K562 (cell line): ENCODE measurements around the gene PYCR2. TPM values are rescaled to one million over a fixed set of nuclear protein-coding genes. Genes with fewer than 3 reads are reported as not detected.
A peak's percentile ranks its signal among the peaks of the same experiment; 100 is the strongest.

Experiments used
- ATAC-seq: fragments of 200-7000 bp; cut with Tn5 transposase; 3 replicates; pipeline ENCODE4 v1.9.1; 2020; ENCODE audit warnings: moderate library complexity
- BruUV-seq: library from RNA; stranded (reverse); fragments of 400-500 nt; replicated peaks from 2 replicates; lab custom pipeline; 2021; lab: Mats Ljungman, UMichigan
- CTCF ChIA-PET: fragments of 300-600 bp; formaldehyde crosslinking; extraction: SDS; loops from one replicate; lab custom pipeline; 2021; ENCODE audit warnings: low intra/inter-chr PET ratio; lab: Yijun Ruan, JAX
- POLR2A ChIA-PET: fragments of 300-600, 350-650 bp; sonication (Branson Sonifier 250); formaldehyde crosslinking; extraction: SDS; loops from one replicate; lab custom pipeline; 2021; ENCODE audit warnings: antibody characterized with exemption, inconsistent platforms; lab: Yijun Ruan, JAX
- DNase-seq, 4 experiments: peaks; one replicate each; pipeline versions ENCODE4 v3.0.0 to v3.0.0-alpha.2; 2011 to 2018; ENCODE audit warnings: low spot score in 3 of 4, mixed read lengths in 3 of 4; ENCODE audit errors: extremely low read depth in 1 of 4
- FAIRE-seq: peaks from 2 replicates; lab custom pipeline; 2011; peaks lifted over from hg19 to GRCh38; lab: Jason Lieb, UNC
- H2AFZ ChIP-seq: 2 replicates; pipeline ENCODE4 v1.6.0; 2011; ENCODE audit warnings: low read depth, low read length, control low read depth, inconsistent platforms
- H3K27ac ChIP-seq: fragments of 200-600 bp; 3 replicates; pipeline ENCODE4 v1.8.0; 2011; ENCODE audit warnings: low read depth, mild to moderate bottlenecking, control low read depth, inconsistent platforms, low read length, moderate library complexity, mixed read lengths; ENCODE audit errors: extremely low read depth
- H3K27me3 ChIP-seq, 2 experiments: fragments of 300-600 bp in 1 of 2; 2 replicates in 1 of 2; 3 replicates in 1 of 2; pipeline versions ENCODE4 v1.6.0 to v1.8.0; 2011; ENCODE audit warnings: inconsistent platforms in 2 of 2, low read length in 2 of 2, mild to moderate bottlenecking in 1 of 2, mixed read lengths in 1 of 2, moderate library complexity in 1 of 2; ENCODE audit not compliant: control insufficient read depth in 2 of 2, insufficient read depth in 2 of 2
- H3K36me3 ChIP-seq: fragments of 300-600 bp; 3 replicates; pipeline ENCODE4 v1.8.0; 2011; ENCODE audit warnings: mild to moderate bottlenecking, low read length, inconsistent platforms; ENCODE audit not compliant: control insufficient read depth, insufficient read depth
- H3K4me1 ChIP-seq, 2 experiments: fragments of 200-600 bp in 1 of 2; replicated peaks in 1 of 2; 2 replicates in 1 of 2; 3 replicates in 1 of 2; pipeline versions ENCODE4 v1.5.1 to v1.8.0; 2011; ENCODE audit warnings: inconsistent platforms in 2 of 2, low read length in 2 of 2, mild to moderate bottlenecking in 1 of 2, mixed read lengths in 1 of 2, moderate library complexity in 1 of 2; ENCODE audit not compliant: control insufficient read depth in 2 of 2, insufficient read depth in 2 of 2
- H3K4me2 ChIP-seq: 2 replicates; pipeline ENCODE4 v1.6.1; 2011; ENCODE audit warnings: low read length, control low read depth, inconsistent platforms, mixed read lengths; ENCODE audit not compliant: insufficient read depth
- H3K4me3 ChIP-seq: fragments of 200-600 bp; sonication (generic), shearing (Covaris generic); 2 replicates; pipeline ENCODE4 v1.5.1; 2016; ENCODE audit warnings: control low read depth, inconsistent platforms
- H3K79me2 ChIP-seq: fragments of 200-600 bp; 3 replicates; pipeline ENCODE4 v1.8.0; 2011; ENCODE audit warnings: low read length, inconsistent platforms; ENCODE audit not compliant: control insufficient read depth, insufficient read depth
- H3K9ac ChIP-seq, 2 experiments: 2 replicates each; pipeline versions ENCODE4 v1.6.0 to v1.6.1; 2011; ENCODE audit warnings: low read depth in 2 of 2, low read length in 2 of 2, control low read depth in 1 of 2, inconsistent platforms in 1 of 2, mild to moderate bottlenecking in 1 of 2, mixed read lengths in 1 of 2; ENCODE audit not compliant: insufficient read depth in 1 of 2
- H3K9me1 ChIP-seq: one replicate; pipeline ENCODE4 v1.6.0; 2011; ENCODE audit warnings: inconsistent platforms, mild to moderate bottlenecking, low read length, moderate library complexity; ENCODE audit not compliant: control insufficient read depth, insufficient read depth
- H3K9me3 ChIP-seq: replicated peaks from 2 replicates; pipeline ENCODE4 v1.5.1; 2011; ENCODE audit warnings: low read depth, low read length, inconsistent platforms; ENCODE audit not compliant: control insufficient read depth, insufficient read depth
- H4K20me1 ChIP-seq: replicated peaks from 2 replicates; pipeline ENCODE4 v1.6.1; 2011; ENCODE audit warnings: low read length, inconsistent platforms, mixed read lengths; ENCODE audit not compliant: control insufficient read depth, insufficient read depth
- ZBTB49 ChIP-seq: sonication (generic); formaldehyde crosslinking; IDR thresholded peaks from 2 replicates; pipeline ENCODE4 v1.8.0; 2022; ENCODE audit warnings: missing genetic modification reagents, mild to moderate bottlenecking, borderline replicate concordance
- ZNF263 ChIP-seq: sonication (generic); formaldehyde crosslinking; IDR thresholded peaks from 2 replicates; pipeline ENCODE4 v1.8.0; 2022; ENCODE audit warnings: mild to moderate bottlenecking, missing genetic modification reagents, borderline replicate concordance
- WGBS: fragments of 100-300 bp; shearing (Covaris generic); methylation state at CpG from one replicate; pipeline ENCODE4 v1.1.6; 2016; ENCODE audit warnings: low coverage, mixed read lengths; ENCODE audit not compliant: insufficient coverage; ENCODE audit errors: missing lambda C conversion rate; 5-methylcytosine and 5-hydroxymethylcytosine counted together
- in situ Hi-C: fragments of 300-500 bp; cut with MboI; formaldehyde crosslinking; loops from 4 replicates; pipeline ENCODE4 v1.15.0; 2018; ENCODE audit warnings: inconsistent platforms, mixed read lengths
- intact Hi-C: fragments of 100-400 bp; cut with micrococcal nuclease; formaldehyde crosslinking; loops from 2 replicates; pipeline ENCODE4 v1.14.2; 2022
- polyA plus RNA-seq, 8 experiments: library from polyadenylated mRNA; depleted of rRNA in 4 of 8; stranded (reverse) in 5 of 8; unstranded in 3 of 8; fragments of >200 nt; fragmentation: Nextera tagmentation in 2 of 8; fragmentation: Illumina TruSeq in 1 of 8; extraction: Ambion mirVana in 2 of 8; extraction: Trizol in 1 of 8; gene quantifications; 2 replicates each; pipeline versions ENCODE4 v1.2.1 to v1.2.3, GENCODE V29; 2011 to 2014; ENCODE audit warnings: inconsistent platforms in 1 of 8, missing spikeins in 1 of 8
- total RNA-seq, 7 experiments: library from RNA; depleted of rRNA in 6 of 7; stranded (reverse); fragments of >200 nt in 6 of 7; fragmentation: Illumina TruSeq in 2 of 7; extraction: Trizol in 2 of 7; gene quantifications; 2 replicates each; pipeline versions ENCODE4 v1.2.1 to v1.2.3, GENCODE V29; 2011 to 2021; ENCODE audit warnings: low replicate concordance in 1 of 7

PYCR2 gene
- total and polyA plus RNA-seq, 9 of the 15 experiments (the other 6 are each of a cell fraction or from before 2014, with no cell fraction given): 5.5 to 219 (median 127) TPM

GRCh38 chr1:225909477-225909876 is 14.6 kb downstream of the PYCR2 start:
- in situ Hi-C loops (no loop called here), intact Hi-C loops (no loop called here)
- Histone ChIP-seq H3K9me3 (no peaks in the 10 kb centered on the region), H3K36me3 (no peaks in the 10 kb centered on the region), H3K9ac (no peak overlapping the region), H3K27ac (no peak overlapping the region), H3K79me2 (no peaks in the 10 kb centered on the region), H3K4me3 (no peak overlapping the region), H2AFZ (no peak overlapping the region), H3K4me2 (no peak overlapping the region), H3K27me3 (no peaks in the 10 kb centered on the region), H4K20me1 (no peaks in the 10 kb centered on the region), H3K9me1 (no peaks in the 10 kb centered on the region), H3K4me1 (peaks cover 0 to 10% of the 10 kb centered on the region in 2 experiments; a peak in 2 of 5 replicates)
- WGBS: 47% methylated on average over 1 of the region's 1 CpG
- CTCF ChIA-PET: no interaction called here
- FAIRE-seq (no peak), DNase-seq (no peak), ATAC-seq (no peak)
- POLR2A ChIA-PET: interaction anchor here (0.6 to 1.3 kb wide), 3 partner anchors 13 to 426 kb away, joined by 3 to 4 read pairs (median 4); no protein-coding TSS in a partner anchor
- no TSS peak for BruUV-seq
- TF ChIP-seq ZBTB49 (CRISPR knock-in tag): no peak
- 0 out of 2 replicates have a peak, but pooled peaks have one; percentile 35 for TF ChIP-seq ZNF263 (CRISPR knock-in tag)
